Erythroblast (primary cell): ENCODE measurements around the gene PHLPP2.
"Not testable (repeated sequence)": the region's sequence is repeated elsewhere in the genome, so short reads cannot be mapped to it uniquely, and the experiment has no call there.

Source experiments
- DNase-seq, 2 experiments: peaks; one replicate each; lab custom pipeline; 2025; lab: John Stamatoyannopoulos, UW
- GATA1 ChIP-seq: IDR thresholded peaks from 2 replicates; pipeline ENCODE4 v1.6.1; 2011; ENCODE audit warnings: low read depth, mild to moderate bottlenecking, control low read depth, low read length, moderate library complexity
- POLR2A ChIP-seq: IDR thresholded peaks from 2 replicates; pipeline ENCODE4 v1.6.1; 2011; ENCODE audit warnings: mild to moderate bottlenecking, low read length

The PHLPP2 gene

DNA sequence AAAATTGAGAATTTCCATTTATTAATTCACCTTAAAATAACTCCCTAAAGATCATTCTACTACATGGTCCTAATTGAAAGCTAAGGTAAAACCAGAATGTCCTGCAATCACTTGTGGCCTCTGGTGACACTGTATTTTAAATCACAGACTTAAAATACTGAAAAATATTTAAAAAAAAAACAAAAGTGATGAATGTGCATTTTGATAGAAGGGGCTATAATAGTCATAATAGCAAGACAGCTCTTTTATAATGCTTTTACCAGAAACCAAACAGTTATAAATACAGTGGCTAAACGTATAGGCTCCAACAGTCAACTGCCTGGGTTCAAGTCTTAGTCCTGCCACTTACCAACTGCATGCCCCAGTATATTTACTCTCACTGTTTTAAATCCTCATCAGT, 21.2 kb downstream of the PHLPP2 start:
- TF ChIP-seq GATA1 (no peak), POLR2A (no peak)
- no peak for DNase-seq

DNA sequence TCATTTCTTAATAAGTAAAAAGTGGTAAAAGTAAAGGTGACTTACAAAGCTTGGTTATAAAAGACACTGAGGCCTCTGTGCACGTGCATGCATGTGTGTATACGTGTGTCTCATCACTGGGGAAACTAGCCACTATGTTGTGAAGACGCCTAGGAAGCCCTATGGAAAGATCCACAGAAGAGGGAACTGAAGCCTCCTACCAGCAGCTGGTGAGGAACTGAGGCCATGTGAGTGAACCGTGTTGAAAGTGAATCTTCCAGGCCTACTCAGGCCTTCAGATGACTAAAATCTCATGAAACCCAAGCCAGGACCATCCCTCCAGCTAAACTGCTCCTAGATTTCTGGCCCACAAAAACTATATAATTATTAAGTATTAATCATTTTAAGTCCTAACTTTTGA, 23.7 kb downstream of the PHLPP2 start:
- no peak for DNase-seq
- no peak for TF ChIP-seq GATA1
- TF ChIP-seq POLR2A = no peak

DNA sequence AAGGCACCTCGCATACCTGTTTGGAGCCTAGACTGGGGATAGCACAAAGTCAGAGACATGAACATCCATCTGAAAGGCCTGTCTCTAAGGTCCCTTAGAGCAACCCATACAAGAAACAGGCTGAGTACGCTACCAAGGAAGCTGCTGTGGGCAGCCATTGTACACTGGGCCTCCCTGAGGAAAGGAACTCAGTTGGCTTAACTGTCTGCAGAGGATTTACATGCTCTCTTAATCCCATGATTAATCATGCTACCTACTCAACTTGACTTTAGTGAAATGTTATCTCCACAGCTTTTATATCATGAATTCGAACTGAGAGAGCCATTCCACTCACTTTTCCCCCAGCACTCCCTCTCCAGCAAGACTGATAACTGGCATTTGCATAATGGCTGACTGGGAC, 26.0 kb downstream of the PHLPP2 start:
- TF ChIP-seq GATA1 = no peak
- no peak for TF ChIP-seq POLR2A
- DNase-seq = no peak

DNA sequence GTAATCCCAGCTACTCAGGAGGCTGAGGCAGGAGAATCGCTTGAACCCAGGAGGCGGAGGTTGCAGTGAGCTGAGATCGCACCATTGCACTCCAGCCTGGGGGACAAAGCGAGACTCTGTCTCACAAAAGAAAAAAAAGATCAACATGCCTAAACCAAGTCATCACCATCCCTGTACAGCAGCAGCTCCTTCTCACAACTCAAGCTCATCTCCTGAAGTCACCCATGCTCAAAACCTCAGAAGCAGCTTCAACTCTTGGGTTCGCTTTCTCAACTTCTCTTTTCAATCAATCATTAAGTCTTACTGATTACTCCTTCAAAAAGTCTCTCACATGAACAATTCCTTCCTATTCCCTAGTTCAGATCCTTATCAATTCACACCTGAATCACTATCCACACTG, 31.3 kb downstream of the PHLPP2 start:
- TF ChIP-seq POLR2A (no peak), GATA1 (no peak)
- no peak for DNase-seq

DNA sequence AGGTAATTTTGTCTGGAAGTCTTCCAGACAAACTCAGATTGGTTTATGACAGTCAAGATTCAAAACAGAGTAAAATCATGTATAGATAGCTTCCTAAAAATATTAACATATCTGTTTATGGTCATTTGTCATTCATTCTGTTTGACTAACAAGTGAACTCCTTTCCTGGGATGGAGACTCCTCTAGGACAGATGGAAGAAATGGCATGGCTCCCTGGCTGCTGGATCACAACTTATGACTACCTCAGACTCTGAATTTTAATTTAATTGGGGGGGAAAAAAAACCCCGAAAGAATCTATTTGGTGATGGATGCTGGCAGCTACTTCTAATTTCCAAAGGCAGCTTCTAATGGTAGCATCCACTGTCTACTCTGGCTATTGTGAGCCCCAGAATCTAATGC, 34.6 kb downstream of the PHLPP2 start:
- TF ChIP-seq GATA1 (no peak), POLR2A (no peak)
- DNase-seq = no peak

DNA sequence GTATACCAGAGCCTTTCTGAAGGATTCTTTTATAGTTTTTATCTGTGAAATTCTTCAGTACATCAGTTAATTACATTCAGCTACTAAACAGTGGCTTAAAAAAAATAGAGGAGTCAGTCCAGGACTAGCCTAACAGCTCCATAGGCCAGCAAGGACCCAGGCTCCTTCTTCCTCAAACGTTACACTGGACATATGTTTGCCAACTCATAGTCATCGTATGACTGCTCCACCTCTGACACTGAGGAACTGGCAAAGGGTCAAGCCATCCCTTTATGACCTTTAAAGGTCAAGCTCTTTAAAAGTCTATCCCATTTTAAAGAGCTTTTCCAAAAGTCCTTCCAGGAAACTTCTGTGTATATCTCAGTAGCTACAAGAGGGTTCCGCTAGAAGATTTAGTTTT, 36.6 kb downstream of the PHLPP2 start:
- TF ChIP-seq GATA1 (no peak), POLR2A (no peak)
- DNase-seq = no peak

DNA sequence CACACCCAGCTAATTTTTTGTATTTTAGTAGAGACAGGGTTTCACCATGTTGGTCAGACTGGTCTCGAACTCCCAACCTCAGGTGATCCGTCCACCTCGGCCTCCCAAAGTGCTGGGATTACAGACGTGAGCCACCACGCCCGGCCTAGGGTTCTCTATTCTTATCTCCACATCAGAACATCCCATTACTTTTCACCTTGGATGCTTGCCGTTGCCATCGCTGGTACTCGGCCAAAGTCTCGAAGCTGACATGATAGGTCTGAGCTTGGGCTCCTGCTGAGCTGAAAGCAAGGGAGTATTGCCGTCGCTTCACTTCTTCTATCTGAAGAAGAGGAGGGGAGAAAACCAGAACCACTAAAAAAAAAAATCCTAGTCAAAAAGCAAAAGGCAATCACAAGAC, 40.2 kb downstream of the PHLPP2 start:
- DNase-seq = not testable (repeated sequence)

DNA sequence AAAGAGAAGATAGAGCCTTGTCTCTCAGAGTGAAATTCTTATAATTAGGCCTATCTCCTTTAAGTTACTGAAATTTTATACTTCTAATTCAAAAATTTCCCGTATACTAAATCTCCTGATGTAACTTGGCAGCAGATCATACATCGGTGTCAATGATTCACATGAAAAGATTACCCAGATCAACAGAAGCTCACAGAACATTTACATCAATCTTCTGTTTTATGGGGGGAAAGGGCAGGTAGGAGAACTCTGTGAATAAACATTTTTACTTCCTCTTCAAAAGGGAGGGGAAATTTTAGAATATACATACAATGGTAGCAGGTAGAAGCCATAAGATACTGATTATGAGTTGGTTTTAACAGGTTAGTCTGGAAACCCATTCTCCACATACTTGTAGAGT, 43.1 kb downstream of the PHLPP2 start:
- no peak for DNase-seq
- TF ChIP-seq POLR2A (no peak), GATA1 (no peak)

DNA sequence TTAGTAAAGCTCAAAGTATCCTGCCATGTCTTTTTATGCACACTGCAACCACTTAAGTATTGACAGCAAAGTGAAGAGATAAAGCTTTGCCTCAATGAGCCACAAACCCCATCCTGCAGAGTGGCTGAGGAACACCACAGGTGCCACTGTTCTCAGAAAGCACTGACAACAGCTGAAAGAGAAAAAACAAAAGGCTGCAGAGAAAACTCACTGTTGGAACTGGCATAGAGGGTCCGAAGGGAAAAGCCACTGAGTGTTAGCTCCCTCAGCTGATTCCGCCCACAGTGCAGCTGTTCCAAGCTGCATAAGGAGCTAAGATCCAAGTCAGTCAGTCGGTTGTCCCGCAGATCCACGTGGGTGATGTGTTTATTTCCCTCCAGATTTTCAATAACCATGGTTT, 48.3 kb downstream of the PHLPP2 start:
- TF ChIP-seq GATA1 (no peak), POLR2A (no peak)
- DNase-seq = no peak

DNA sequence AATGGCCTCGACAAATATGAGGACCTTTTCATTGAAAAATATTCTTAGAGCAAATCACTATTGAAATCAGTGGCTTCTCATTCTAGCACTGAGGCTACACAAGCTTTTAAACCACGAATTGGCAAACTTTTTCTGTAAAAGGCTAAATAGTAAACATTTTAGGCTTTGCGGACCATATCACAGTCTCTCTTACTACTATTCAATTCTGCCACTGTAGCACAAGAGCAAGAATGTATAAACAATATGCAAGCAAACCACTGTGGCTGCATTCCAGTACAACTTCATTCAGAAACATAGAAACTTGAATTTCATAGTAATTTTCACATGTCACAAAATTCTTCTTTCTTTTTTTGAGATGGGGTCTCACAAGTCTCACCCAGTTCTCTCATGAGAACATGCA, 49.1 kb downstream of the PHLPP2 start:
- DNase-seq = no peak
- TF ChIP-seq GATA1 = no peak
- no peak for TF ChIP-seq POLR2A

DNA sequence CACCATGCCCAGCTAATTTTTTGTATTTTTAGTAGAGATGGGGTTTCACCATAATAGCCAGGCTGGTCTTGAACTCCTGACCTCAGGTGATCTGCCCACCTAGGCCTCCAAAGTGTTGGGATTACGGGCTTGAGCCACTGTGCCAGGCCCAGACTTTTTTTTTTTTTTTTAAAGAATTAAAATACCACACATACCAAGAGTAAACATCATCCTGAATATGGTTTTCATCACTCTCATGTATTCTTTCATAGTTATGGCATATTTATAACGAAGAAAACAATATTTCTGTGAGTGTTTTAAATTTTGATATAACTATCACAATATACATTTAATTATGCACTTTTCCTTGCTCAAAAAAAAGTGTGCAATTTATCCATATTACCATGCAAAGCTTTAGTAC, 50.3 kb downstream of the PHLPP2 start:
- DNase-seq = no peak
- TF ChIP-seq POLR2A (no peak), GATA1 (no peak)

DNA sequence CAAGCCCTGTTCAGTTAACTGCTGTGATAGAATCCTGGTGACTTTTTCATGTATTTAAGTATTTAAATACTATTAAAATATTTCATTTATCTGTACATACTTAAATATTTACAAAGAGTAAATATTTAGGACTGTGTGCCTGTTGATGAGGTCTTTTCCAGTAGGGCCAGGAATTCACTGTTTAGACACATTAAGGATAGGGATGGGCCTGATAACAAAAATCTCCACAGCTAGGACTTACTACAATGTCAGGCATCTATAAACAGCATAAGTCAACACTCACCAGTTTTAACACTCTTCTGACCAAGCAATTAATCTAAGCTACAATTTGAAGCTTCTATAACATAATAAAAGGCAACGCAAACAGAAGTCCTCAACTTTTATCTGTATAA, 50.9 kb downstream of the PHLPP2 start:
- no peak for TF ChIP-seq POLR2A
- TF ChIP-seq GATA1 = no peak
- no peak for DNase-seq

DNA sequence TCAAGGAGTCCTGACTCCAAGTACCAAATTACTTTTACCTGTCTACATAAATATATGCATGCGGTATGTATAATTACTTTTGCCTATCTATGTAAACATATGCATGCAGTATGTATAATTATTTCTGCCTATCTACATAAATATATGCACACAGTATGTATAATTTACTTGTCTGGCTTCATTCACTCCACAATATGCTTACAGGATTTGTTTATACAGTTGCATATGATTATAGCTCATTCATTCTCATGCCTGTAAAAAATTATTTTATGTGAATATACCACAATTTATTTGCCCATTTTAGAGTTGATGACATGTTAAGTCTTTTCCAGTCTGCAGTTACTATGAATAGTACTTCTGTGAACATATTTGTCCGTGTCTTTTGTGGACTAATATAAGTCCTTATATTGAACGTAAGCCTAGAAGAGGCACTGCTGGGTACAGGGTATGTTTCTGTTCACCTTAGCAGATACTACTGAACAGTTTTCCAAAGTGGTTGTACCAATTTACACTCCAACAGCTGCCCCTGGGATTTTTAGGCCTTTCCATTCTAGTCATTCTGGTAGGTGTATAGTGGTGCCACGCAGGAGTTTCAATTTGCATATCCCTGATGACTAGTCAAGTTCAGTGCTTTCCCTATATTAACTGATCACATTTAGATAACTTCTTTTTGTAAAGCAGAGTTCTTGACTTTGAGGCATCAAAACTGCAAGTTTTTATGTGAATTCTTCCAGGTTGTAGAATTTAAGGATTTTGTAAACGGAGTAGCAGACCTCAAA, 51.5 kb downstream of the PHLPP2 start:
- TF ChIP-seq GATA1 (no peak), POLR2A (no peak)
- DNase-seq = no peak

DNA sequence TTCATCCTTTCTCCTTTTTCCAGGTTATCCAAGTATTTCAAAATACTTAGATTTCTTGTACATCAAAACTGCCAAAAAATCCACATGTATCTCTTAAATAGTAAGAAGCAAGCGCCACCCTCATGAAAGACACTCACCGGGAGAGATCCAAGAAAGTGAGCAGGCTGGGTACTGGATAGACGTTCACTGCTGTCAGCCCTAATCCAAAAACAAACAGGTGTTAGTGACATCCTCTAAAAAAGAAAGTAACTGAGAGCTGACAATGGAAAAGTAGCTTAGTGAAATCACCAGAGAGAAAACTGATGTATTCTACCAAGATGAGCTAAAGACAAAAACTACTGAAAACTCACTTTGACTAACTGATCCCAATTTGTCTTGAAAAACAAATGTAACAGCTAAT, 52.4 kb downstream of the PHLPP2 start:
- TF ChIP-seq GATA1 (no peak), POLR2A (no peak)
- no peak for DNase-seq

DNA sequence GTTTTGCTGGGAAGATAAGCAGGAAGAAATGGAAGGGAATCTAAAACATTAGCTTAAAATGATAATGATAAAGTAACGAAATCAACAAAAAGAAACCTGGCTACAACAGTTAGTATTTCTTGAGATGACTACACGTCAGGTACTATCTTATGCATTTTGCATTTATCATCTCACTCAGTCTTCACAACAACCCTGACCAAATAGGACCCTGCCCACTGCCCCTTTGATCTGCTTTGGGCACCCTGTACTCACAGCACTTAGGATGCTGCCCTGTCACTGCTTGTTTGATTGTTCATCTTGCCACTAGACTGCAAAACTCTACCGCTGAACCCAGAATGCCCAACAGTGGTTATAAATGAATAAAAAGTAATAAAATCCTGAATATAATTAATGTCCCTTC, 53.3 kb downstream of the PHLPP2 start:
- DNase-seq = no peak
- TF ChIP-seq GATA1 (no peak), POLR2A (no peak)

DNA sequence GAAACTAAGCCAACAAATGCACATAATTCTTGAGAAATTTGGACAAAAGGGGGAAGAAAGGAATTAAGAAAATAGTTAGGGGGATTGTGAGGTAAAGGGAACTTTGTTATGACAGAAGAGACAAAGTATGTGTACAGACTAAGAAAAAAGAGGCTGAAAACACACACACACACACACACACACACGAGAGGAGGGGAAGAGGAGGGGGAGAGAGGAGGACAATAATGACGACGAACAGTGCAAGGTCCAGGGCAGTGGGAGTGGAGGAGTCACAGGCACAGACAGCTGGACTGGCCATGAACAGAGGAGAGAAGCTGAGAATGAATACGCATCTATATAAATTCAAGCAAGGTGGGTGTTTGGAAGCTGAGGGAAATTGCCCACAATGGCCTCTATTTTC, 54.0 kb downstream of the PHLPP2 start:
- DNase-seq = no peak
- TF ChIP-seq POLR2A (no peak), GATA1 (no peak)
